H9 (cell line): ENCODE measurements around the gene ZMAT5. TPM values are rescaled to one million over a fixed set of nuclear protein-coding genes. Genes with fewer than 3 reads are reported as not detected.

Source experiments
- DNase-seq: peaks from one replicate; pipeline ENCODE4 v3.0.0-alpha.2; 2017
- H2AFZ ChIP-seq: one replicate; pipeline ENCODE4 v1.6.1; 2013; ENCODE audit warnings: mild to moderate bottlenecking, low read length, control low read depth, moderate library complexity
- H2AK5ac ChIP-seq: 2 replicates; pipeline ENCODE4 v1.6.1; 2013; ENCODE audit warnings: low read length, control low read depth, mixed read lengths; ENCODE audit not compliant: insufficient read length
- H2BK120ac ChIP-seq: one replicate; pipeline ENCODE4 v1.6.1; 2013; ENCODE audit warnings: low read depth, mild to moderate bottlenecking, low read length, control low read depth, inconsistent platforms; ENCODE audit not compliant: poor library complexity, severe bottlenecking
- H2BK12ac ChIP-seq: 2 replicates; pipeline ENCODE4 v1.6.1; 2013; ENCODE audit warnings: low read length, control low read depth, mixed read lengths, low read depth; ENCODE audit not compliant: insufficient read length
- H2BK15ac ChIP-seq: 2 replicates; pipeline ENCODE4 v1.6.1; 2013; ENCODE audit warnings: low read depth, low read length, control low read depth
- H2BK20ac ChIP-seq: one replicate; pipeline ENCODE4 v1.6.1; 2013; ENCODE audit warnings: low read depth, mild to moderate bottlenecking, low read length, control low read depth, inconsistent platforms; ENCODE audit not compliant: poor library complexity, severe bottlenecking
- H2BK5ac ChIP-seq: 2 replicates; pipeline ENCODE4 v1.6.1; 2013; ENCODE audit warnings: low read length, control low read depth, mixed read lengths; ENCODE audit not compliant: insufficient read length
- H3K14ac ChIP-seq: 2 replicates; pipeline ENCODE4 v1.6.1; 2013; ENCODE audit warnings: low read length, control low read depth; ENCODE audit not compliant: insufficient read depth
- H3K18ac ChIP-seq: 2 replicates; pipeline ENCODE4 v1.6.1; 2013; ENCODE audit warnings: low read depth, mild to moderate bottlenecking, mixed read lengths, low read length, control low read depth; ENCODE audit not compliant: insufficient read length
- H3K23ac ChIP-seq: 2 replicates; pipeline ENCODE4 v1.6.1; 2013; ENCODE audit warnings: low read length, control low read depth, mixed read lengths, low read depth; ENCODE audit not compliant: insufficient read length
- H3K23me2 ChIP-seq: 2 replicates; pipeline ENCODE4 v1.6.1; 2013; ENCODE audit warnings: low read depth, mild to moderate bottlenecking, mixed read lengths, low read length, control low read depth; ENCODE audit not compliant: insufficient read length, poor library complexity, severe bottlenecking
- H3K27ac ChIP-seq: 2 replicates; pipeline ENCODE4 v1.5.1; 2013; ENCODE audit warnings: low read length, control low read depth, mixed read lengths, low read depth; ENCODE audit not compliant: insufficient read length
- H3K27me3 ChIP-seq: 2 replicates; pipeline ENCODE4 v1.6.1; 2013; ENCODE audit warnings: low read length, control low read depth, inconsistent platforms; ENCODE audit not compliant: insufficient read depth
- H3K4ac ChIP-seq: 2 replicates; pipeline ENCODE4 v1.6.1; 2013; ENCODE audit warnings: low read depth, mild to moderate bottlenecking, control low read depth, inconsistent platforms, low read length, moderate library complexity
- H3K4me1 ChIP-seq: 2 replicates; pipeline ENCODE4 v1.6.1; 2013; ENCODE audit warnings: low read length, control low read depth, inconsistent platforms; ENCODE audit not compliant: insufficient read depth
- H3K4me2 ChIP-seq: 2 replicates; pipeline ENCODE4 v1.6.1; 2013; ENCODE audit warnings: low read length, control low read depth, mixed read lengths; ENCODE audit not compliant: insufficient read length, insufficient read depth
- H3K56ac ChIP-seq: 2 replicates; pipeline ENCODE4 v1.6.1; 2013; ENCODE audit warnings: low read depth, mild to moderate bottlenecking, mixed read lengths, low read length, control low read depth; ENCODE audit not compliant: insufficient read length
- H3K79me1 ChIP-seq: 2 replicates; pipeline ENCODE4 v1.6.1; 2013; ENCODE audit warnings: low read depth, mild to moderate bottlenecking, moderate library complexity, low read length, control low read depth, inconsistent platforms; ENCODE audit not compliant: insufficient read depth, poor library complexity, severe bottlenecking
- H3K79me2 ChIP-seq: 2 replicates; pipeline ENCODE4 v1.6.1; 2013; ENCODE audit warnings: low read length, control low read depth, inconsistent platforms; ENCODE audit not compliant: insufficient read depth
- H3K9ac ChIP-seq: 2 replicates; pipeline ENCODE4 v1.6.1; 2013; ENCODE audit warnings: low read length, control low read depth, mixed read lengths; ENCODE audit not compliant: insufficient read length; ENCODE audit errors: extremely low read depth
- H3K9me3 ChIP-seq: one replicate; pipeline ENCODE4 v1.6.1; 2013; ENCODE audit warnings: low read depth, low read length, inconsistent platforms; ENCODE audit not compliant: control insufficient read depth
- H3T11ph ChIP-seq: one replicate; pipeline ENCODE4 v1.6.1; 2013; ENCODE audit warnings: mild to moderate bottlenecking, low read length, control low read depth, inconsistent platforms
- H4K20me1 ChIP-seq: one replicate; pipeline ENCODE4 v1.6.1; 2013; ENCODE audit not compliant: control insufficient read depth, insufficient read length, insufficient read depth
- H4K5ac ChIP-seq: 2 replicates; pipeline ENCODE4 v1.6.1; 2013; ENCODE audit warnings: low read depth, mild to moderate bottlenecking, mixed read lengths, low read length, control low read depth; ENCODE audit not compliant: insufficient read length
- H4K8ac ChIP-seq: replicated peaks from 2 replicates; pipeline ENCODE4 v1.6.1; 2013; ENCODE audit warnings: low read length, control low read depth, mixed read lengths, low read depth; ENCODE audit not compliant: insufficient read length
- H4K91ac ChIP-seq: 2 replicates; pipeline ENCODE4 v1.6.1; 2013; ENCODE audit warnings: low read depth, mild to moderate bottlenecking, moderate library complexity, mixed read lengths, low read length, control low read depth; ENCODE audit not compliant: insufficient read length
- H3K27ac Mint-ChIP-seq, 3 experiments: 2 replicates in 2 of 3; 3 replicates in 1 of 3; pipeline ENCODE4 v1.8.0; 2020 to 2021; ENCODE audit warnings: mixed read lengths in 3 of 3, mild to moderate bottlenecking in 1 of 3, moderate library complexity in 1 of 3
- H3K27me3 Mint-ChIP-seq: 2 replicates; pipeline ENCODE4 v1.8.0; 2021; ENCODE audit warnings: low read depth, mild to moderate bottlenecking, moderate library complexity, mixed read lengths
- H3K36me3 Mint-ChIP-seq, 3 experiments: 2 replicates in 2 of 3; 3 replicates in 1 of 3; pipeline ENCODE4 v1.8.0; 2020 to 2021; ENCODE audit warnings: low read depth in 3 of 3, mixed read lengths in 3 of 3; ENCODE audit not compliant: insufficient read depth in 1 of 3
- H3K4me1 Mint-ChIP-seq, 2 experiments: 2 replicates each; pipeline ENCODE4 v1.8.0; 2020; ENCODE audit warnings: mixed read lengths in 2 of 2
- H3K4me3 Mint-ChIP-seq, 2 experiments: 2 replicates in 1 of 2; 3 replicates in 1 of 2; pipeline ENCODE4 v1.8.0; 2020 to 2021; ENCODE audit warnings: mild to moderate bottlenecking in 2 of 2, mixed read lengths in 2 of 2, moderate library complexity in 1 of 2
- H3K9me3 Mint-ChIP-seq, 2 experiments: 2 replicates in 1 of 2; 3 replicates in 1 of 2; pipeline ENCODE4 v1.8.0; 2020; ENCODE audit warnings: mild to moderate bottlenecking in 2 of 2, mixed read lengths in 2 of 2, moderate library complexity in 1 of 2
- CTCF ChIP-seq: fragments of 200-600 bp; sonication (generic); conservative IDR thresholded peaks from 3 replicates; pipeline ENCODE4 v1.8.0; 2021; ENCODE audit warnings: antibody characterized with exemption, mild to moderate bottlenecking
- WGBS: extraction: QIAGEN DNeasy Blood & Tissue Kit; methylation state at CpG from one replicate; pipeline ENCODE4 v1.1.7; 2013; ENCODE audit warnings: missing lambda C conversion rate, low lambda C conversion rate, mixed read lengths; ENCODE audit not compliant: insufficient read length; ENCODE audit errors: extremely low coverage; 5-methylcytosine and 5-hydroxymethylcytosine counted together
- total RNA-seq: library from RNA; stranded (reverse); gene quantifications from 2 replicates; pipeline ENCODE4 v1.2.1, GENCODE V29; 2021

ZMAT5 gene
- total RNA-seq, 1 experiment from 2014 or later, result 13.9 TPM

DNA sequence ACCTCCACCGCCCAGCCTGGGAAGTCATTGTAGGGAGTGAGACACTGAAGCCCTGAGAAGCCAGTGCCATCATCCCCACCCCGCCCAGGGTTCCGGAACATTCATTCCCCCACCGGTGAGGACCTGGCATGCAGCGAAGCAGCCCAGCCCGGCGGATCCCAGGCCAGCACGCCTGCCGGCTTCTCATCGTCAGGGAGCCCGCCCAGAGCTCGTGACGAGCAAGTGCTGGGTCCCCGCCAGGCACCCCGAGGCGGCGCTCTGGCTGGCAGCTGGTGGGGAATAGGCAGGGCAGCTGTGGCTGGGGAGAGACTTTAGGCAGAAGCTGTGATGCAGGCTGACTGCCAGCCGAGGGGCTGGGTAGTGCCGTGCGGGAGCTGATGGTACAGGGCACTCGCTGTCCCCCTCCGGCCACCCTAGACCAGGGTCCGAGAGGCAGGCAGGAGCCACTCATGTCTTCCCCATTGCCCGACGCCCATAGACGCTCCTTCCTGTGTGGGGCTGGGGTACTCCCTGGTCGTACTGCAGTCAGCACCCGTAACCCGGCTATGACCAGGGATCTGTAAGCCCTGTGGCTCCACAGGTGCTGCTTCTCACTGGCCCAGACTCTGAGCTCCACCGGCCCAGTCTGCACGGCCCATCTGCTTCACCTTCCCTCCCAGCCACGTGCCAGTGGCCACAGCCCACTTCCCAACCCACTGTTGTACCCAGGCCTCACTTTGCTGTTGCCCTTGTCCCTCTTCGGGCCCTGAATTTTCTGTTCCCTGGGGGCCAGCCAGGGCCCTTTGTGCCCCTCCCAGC, 71.5 kb downstream of the ZMAT5 start:
- Histone ChIP-seq H3K18ac (no peak overlapping the region), H3K23ac (no peak overlapping the region), H3K9ac (no peak overlapping the region), H2BK120ac (no peak overlapping the region), H3K79me2 (no peaks in the 10 kb centered on the region), H3K4me1 (no peaks in the 10 kb centered on the region; the same call in 1 of the 2 replicates), H3K14ac (no peak overlapping the region), H4K8ac (no peak overlapping the region), H3K27me3 (no peaks in the 10 kb centered on the region), H3T11ph (no peak overlapping the region), H4K91ac (no peak overlapping the region), H2AK5ac (no peak overlapping the region), H4K5ac (no peak overlapping the region), H3K4me2 (no peak overlapping the region), H2BK20ac (no peak overlapping the region), H3K23me2 (no peaks in the 10 kb centered on the region), H4K20me1 (no peaks in the 10 kb centered on the region), H2BK12ac (no peak overlapping the region), H2BK5ac (no peak overlapping the region), H3K56ac (no peak overlapping the region), H2BK15ac (no peak overlapping the region; the same call in 1 of the 2 replicates), H3K4ac (no peak overlapping the region), H3K9me3 (no peaks in the 10 kb centered on the region), H2AFZ (no peak overlapping the region), H3K79me1 (no peaks in the 10 kb centered on the region), H3K27ac (no peak overlapping the region)
- H3K27ac Mint-ChIP-seq, result peak overlapping the region in 2 of 3 experiments; percentile 34 to 35; a peak in 3 of 7 replicates
- no peak for TF ChIP-seq CTCF
- no peaks in the 10 kb centered on the region for H3K9me3 Mint-ChIP-seq
- H3K4me1 Mint-ChIP-seq, result peaks cover 29 to 36% of the 10 kb centered on the region in 2 experiments
- no peak for DNase-seq
- no CpG with 5 or more reads among the region's 33 CpGs for WGBS
- peak overlapping the region in 1 of 2 experiments; percentile 23; a peak in 1 of 5 replicates for H3K4me3 Mint-ChIP-seq
- peaks cover 8 to 25% (median 12%) of the 10 kb centered on the region in 3 experiments; a peak in 6 of 7 replicates for H3K36me3 Mint-ChIP-seq
- peaks cover 16% of the 10 kb centered on the region for H3K27me3 Mint-ChIP-seq
